T-helper 1 cell treated with Interleukin-12 subunit alpha and Interleukin-12 subunit beta and Interleukin-4 antibody, amounts not matched to agents 30 ng/mL and 1 ng/mL, for 36 hours (primary cell): ENCODE data around the gene XIRP1. TPM values are rescaled to one million over a fixed set of nuclear protein-coding genes. Genes with fewer than 3 reads are reported as not detected.

Experiments used
- intact Hi-C: fragments of 100-400 bp; cut with micrococcal nuclease; formaldehyde crosslinking; loops from one replicate; pipeline ENCODE4 v1.15.1; 2024
- total RNA-seq: library from RNA; stranded (reverse); gene quantifications from 2 replicates; pipeline ENCODE4 v1.2.3, GENCODE V29; 2022

Gene XIRP1
- total RNA-seq, 1 donor from 2014 or later, result 0.25 TPM

- intact Hi-C loops, result no loop called here
Observed at GRCh38 chr3:39168156-39168780, 24.1 kb downstream of the XIRP1 start.

GRCh38 chr3:39166932-39167532 is 25.4 kb downstream of the XIRP1 start:
- intact Hi-C loops, result no loop called here

- intact Hi-C loops, result no loop called here
Observed at GRCh38 chr3:39166134-39166710, 26.2 kb downstream of the XIRP1 start.

- intact Hi-C loops, result no loop called here
Observed at GRCh38 chr3:39165518-39165917, 26.9 kb downstream of the XIRP1 start.

- intact Hi-C loops, result no loop called here
Observed at GRCh38 chr3:39164414-39164813, 28.0 kb downstream of the XIRP1 start.

GRCh38 chr3:39158148-39158715 is 34.2 kb downstream of the XIRP1 start:
- intact Hi-C loops, result no loop called here

GRCh38 chr3:39157359-39157758 is 35.0 kb downstream of the XIRP1 start:
- intact Hi-C loops, result no loop called here

GRCh38 chr3:39156421-39156820 is 36.0 kb downstream of the XIRP1 start:
- intact Hi-C loops, result no loop called here

GRCh38 chr3:39154280-39155021 is 37.9 kb downstream of the XIRP1 start:
- intact Hi-C loops, result no loop called here

- intact Hi-C loops, result no loop called here
Observed at GRCh38 chr3:39153977-39154279, 38.5 kb downstream of the XIRP1 start.

GRCh38 chr3:39150803-39151631 is 41.4 kb downstream of the XIRP1 start:
- intact Hi-C loops, result loop anchor here (1.0 kb wide), 1 partner anchor 43 kb away; no protein-coding TSS in a partner anchor

GRCh38 chr3:39150148-39150802 is 42.1 kb downstream of the XIRP1 start:
- intact Hi-C loops, result no loop called here

- intact Hi-C loops, result no loop called here
Observed at GRCh38 chr3:39149498-39150147, 42.8 kb downstream of the XIRP1 start.

- intact Hi-C loops, result no loop called here
Observed at GRCh38 chr3:39149059-39149455, 43.3 kb downstream of the XIRP1 start.

GRCh38 chr3:39148435-39149058 is 43.8 kb downstream of the XIRP1 start:
- intact Hi-C loops, result loop anchor here (1.0 kb wide), 2 partner anchors 113 to 236 kb away; no protein-coding TSS in a partner anchor

- intact Hi-C loops, result loop anchor here (1.0 kb wide), 5 partner anchors 20 to 236 kb away; partner anchors contain the start of gene WDR48
Observed at GRCh38 chr3:39147711-39148434, 44.5 kb downstream of the XIRP1 start.

GRCh38 chr3:39146611-39147591 is 45.5 kb downstream of the XIRP1 start:
- intact Hi-C loops, result loop anchor here (1.0 kb wide), 3 partner anchors 19 to 95 kb away; partner anchors contain the start of gene WDR48
